CD4-positive, alpha-beta T cell treated with Interleukin-15 for 1 hour (primary cell): Measurements from ENCODE around the gene ARHGAP28.
"Not testable (repeated sequence)": the region's sequence is repeated elsewhere in the genome, so short reads cannot be mapped to it uniquely, and the experiment has no call there.

Source experiments
- DNase-seq: peaks from one replicate; pipeline ENCODE4 v3.0.0-alpha.2; 2020

ARHGAP28 gene

GRCh38 chr18:6821356-6821755 is 91.8 kb downstream of the ARHGAP28 start:
- DNase-seq: no peak

DNA sequence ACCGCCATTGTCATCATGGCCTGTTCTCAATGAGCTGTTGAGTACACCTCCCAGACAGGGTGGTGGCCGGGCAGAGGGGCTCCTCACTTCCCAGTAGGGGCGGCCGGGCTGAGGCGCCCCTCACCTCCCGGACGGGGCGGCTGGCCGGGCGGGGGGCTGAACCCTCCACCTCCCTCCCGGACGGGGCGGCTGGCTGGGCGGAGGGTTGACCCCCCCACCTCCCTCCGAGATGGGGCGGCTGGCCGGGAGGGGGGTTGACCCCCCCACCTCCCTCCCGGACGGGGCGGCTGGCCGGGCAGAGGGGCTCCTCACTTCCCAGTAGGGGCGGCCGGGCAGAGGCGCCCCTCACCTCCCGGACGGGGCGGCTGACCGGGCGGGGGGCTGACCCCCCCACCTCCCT is 97.6 kb downstream of the ARHGAP28 start:
- not testable (repeated sequence) for DNase-seq

GRCh38 chr18:6827566-6827965 is 98.0 kb downstream of the ARHGAP28 start:
- not testable (repeated sequence) for DNase-seq

GRCh38 chr18:6830916-6831315 is 101.4 kb downstream of the ARHGAP28 start:
- no peak for DNase-seq

- DNase-seq: no peak
These were observed 105.8 kb downstream of the ARHGAP28 start for GRCh38 chr18:6835345-6835744.

- DNase-seq: no peak
These were observed 106.8 kb downstream of the ARHGAP28 start for GRCh38 chr18:6836331-6836730.

- no peak for DNase-seq
These were observed 108.4 kb downstream of the ARHGAP28 start for GRCh38 chr18:6837904-6838303.

- DNase-seq: no peak
These were observed 112.6 kb downstream of the ARHGAP28 start for GRCh38 chr18:6842081-6842480.

- DNase-seq: no peak
These were observed 113.8 kb downstream of the ARHGAP28 start for GRCh38 chr18:6843308-6843707.

GRCh38 chr18:6845521-6845920 is 116.0 kb downstream of the ARHGAP28 start:
- not testable (repeated sequence) for DNase-seq

DNA sequence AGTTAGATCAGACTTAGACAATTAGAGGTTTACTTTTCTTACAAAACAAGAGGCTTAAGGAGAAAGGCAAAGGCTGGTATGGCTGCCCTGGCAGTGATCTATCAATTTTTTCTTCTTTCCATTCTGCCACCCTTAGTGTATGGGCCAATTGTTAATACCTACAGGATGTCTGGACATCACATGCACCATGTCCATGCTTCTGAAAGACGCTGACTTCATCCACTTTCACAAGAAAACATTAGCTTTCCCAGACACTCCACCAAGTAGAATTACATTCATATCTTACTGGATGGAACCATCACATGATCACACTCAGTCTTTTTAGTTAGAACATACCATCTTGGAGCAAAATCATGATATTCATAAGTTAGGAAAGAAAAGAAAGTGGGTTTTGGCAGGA is 120.9 kb downstream of the ARHGAP28 start:
- DNase-seq: no peak

- no peak for DNase-seq
These were observed 122.0 kb downstream of the ARHGAP28 start for GRCh38 chr18:6851480-6851879.

GRCh38 chr18:6854811-6855210 is 125.3 kb downstream of the ARHGAP28 start:
- DNase-seq: no peak

DNA sequence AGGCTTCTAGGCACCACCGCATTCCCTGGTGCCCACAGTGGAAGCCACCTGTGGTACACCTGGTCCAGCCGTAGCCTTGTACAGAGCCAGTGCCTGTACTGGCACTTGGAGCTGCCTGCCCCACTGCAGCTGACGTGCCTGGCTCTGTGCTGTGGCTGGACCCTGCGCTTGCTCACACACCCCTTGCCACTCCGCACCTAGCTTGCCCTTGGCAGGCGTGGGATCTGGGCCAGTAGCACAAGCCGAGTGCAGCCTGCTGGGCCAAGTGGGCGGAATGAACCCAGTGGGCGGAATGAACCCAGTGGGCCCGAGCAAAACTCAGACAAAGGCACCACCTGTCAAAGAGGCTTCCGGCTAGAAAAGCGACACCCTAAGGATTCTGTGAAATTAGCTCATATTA is 126.3 kb downstream of the ARHGAP28 start:
- no peak for DNase-seq

DNA sequence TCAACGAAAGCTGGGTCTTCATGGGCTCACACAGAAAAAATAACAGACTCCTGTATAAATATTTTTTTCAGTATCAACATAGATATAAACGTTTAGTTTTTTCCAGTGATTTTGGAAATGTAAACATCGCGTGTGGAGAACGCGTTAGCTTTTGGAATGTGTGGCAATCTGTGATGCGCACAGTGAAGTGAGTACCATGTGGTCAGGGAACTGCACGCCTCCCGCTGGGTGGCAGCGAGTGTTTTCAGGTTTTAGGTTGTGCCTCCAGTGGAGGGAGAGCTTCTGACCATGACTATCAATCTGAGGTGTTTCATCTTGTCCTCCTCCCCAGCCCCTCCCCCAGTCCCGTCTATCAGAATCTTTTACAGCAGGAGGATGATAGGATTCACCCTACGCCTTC is 127.8 kb downstream of the ARHGAP28 start:
- no peak for DNase-seq

GRCh38 chr18:6859676-6860422 is 130.3 kb downstream of the ARHGAP28 start:
- DNase-seq: no peak

DNA sequence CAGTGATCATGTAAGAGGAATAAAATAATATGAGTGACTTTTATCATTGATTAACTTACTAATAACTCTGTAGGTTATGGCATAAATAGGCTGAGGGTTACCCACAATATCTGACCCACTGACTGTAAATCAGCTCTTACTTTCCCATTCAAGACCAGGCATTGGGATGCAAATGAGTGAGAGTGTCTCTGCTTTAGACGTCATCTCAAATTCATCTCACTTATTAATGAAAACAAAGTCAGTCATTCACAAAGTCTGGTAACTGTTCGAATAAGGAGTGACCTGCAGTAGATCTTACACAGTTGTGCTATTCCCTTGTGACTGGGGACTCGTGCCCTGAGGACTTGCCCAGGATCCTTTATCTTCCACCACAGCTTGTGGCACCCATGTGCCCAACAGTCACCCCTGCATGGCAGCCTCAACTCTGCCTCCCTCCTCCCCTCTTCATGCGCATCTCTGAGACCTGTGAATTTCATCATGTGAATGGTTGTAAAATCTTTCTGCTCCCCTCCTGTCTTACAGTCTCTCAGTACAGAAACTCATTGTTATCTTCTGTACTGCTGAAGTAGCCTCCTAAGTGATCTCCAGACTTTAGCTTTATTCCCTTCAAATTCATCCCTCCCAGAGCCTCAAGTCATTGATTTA is 131.4 kb downstream of the ARHGAP28 start:
- DNase-seq: no peak

DNA sequence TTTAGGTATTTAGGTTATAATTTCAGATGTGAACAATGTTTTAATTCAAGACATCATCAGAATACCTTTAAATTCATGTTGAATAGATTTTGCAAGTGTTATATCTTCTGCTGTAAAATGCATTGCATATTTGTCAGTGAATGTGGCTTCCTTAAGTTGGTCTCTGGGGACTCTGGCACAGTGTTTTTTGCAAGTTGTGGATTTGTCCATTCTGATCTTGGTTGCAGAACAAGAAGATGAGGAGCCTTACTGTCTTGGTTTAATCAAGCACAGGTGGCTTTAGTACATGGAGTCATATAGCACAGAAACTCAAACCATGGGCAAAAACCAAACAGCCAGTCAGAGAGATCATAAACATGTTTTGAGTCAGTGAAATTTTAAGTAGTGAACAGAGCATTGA is 135.7 kb downstream of the ARHGAP28 start:
- DNase-seq: no peak

DNA sequence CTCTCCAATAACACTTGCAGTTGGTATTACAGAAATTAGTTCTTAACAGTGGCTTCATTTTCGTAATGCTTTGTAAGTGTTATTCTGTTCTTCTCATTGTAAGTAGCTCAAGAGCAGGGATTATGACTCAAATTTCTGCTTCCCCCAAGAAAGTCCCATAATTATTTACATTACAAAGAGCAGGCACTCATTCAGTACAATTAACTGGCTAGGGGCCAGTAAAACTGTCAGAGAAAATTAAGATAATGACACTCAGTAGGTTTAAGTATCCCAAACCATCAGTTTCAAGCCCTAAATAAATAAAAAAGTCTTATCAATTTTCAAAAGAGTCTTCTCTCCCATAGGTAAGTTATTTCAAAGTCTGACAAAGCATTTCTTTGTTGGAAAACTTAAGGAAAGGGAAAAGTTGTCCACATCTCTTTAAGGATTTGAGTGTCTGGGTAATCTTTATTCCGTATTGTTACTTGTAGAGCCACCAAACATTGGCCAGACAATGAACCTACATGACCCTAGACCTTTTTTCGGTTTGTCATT is 137.1 kb downstream of the ARHGAP28 start:
- DNase-seq: no peak

- no peak for DNase-seq
These were observed 138.5 kb downstream of the ARHGAP28 start for GRCh38 chr18:6868033-6868432.

DNA sequence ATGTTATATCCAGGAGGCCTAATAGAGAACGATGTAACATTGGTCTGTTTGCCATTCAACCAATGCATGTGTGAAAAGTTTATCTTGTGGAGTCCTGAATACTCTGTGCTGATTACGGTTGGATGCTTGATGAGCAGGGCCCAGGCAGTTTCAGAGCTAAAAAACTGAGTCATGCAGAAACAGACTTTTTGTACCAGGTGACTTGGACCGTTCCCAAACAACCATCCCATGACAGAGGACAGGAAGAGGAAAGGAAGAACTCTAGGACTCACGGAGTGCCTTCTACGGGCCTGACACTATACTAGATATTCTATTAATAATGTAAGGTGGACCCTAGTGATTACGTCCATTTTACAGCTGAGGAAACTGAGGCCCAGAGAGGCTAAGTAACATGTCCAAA is 142.1 kb downstream of the ARHGAP28 start:
- no peak for DNase-seq

DNA sequence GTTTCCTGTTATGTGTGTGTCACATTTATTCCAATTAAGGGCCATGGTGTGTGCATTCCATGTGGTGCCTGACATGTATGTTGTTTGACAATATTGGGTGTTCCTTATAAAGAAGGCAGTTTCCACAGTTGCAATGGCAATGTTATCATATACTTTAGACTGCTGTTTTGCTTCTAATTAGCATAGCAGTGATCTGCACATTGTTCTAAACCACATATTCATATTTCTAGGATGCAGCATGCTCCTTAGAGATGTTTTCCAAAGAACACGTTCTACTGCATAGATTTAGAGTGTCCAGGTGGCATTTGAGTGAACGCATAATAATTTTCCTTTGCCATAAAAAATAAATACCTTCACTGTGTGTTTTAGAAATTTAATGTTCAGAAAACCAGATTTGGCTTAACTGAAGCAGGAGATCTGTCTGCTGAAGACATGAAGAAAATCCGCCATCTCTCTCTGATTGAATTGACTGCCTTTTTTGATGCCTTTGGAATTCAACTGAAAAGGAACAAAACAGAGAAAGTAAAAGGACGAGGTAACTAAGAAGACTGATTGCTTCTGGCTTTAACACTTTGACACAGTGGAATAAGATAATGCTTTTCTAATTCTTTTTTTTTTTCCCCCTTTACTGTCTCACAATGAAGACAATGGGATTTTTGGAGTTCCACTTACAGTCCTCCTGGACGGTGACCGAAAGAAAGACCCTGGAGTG is 143.7 kb downstream of the ARHGAP28 start:
- no peak for DNase-seq

- no peak for DNase-seq
These were observed 144.8 kb downstream of the ARHGAP28 start for GRCh38 chr18:6874315-6874714.

GRCh38 chr18:6875749-6876148 is 146.2 kb downstream of the ARHGAP28 start:
- no peak for DNase-seq
